Measurements from ENCODE around the gene IL36RN.

IL36RN gene

DNA sequence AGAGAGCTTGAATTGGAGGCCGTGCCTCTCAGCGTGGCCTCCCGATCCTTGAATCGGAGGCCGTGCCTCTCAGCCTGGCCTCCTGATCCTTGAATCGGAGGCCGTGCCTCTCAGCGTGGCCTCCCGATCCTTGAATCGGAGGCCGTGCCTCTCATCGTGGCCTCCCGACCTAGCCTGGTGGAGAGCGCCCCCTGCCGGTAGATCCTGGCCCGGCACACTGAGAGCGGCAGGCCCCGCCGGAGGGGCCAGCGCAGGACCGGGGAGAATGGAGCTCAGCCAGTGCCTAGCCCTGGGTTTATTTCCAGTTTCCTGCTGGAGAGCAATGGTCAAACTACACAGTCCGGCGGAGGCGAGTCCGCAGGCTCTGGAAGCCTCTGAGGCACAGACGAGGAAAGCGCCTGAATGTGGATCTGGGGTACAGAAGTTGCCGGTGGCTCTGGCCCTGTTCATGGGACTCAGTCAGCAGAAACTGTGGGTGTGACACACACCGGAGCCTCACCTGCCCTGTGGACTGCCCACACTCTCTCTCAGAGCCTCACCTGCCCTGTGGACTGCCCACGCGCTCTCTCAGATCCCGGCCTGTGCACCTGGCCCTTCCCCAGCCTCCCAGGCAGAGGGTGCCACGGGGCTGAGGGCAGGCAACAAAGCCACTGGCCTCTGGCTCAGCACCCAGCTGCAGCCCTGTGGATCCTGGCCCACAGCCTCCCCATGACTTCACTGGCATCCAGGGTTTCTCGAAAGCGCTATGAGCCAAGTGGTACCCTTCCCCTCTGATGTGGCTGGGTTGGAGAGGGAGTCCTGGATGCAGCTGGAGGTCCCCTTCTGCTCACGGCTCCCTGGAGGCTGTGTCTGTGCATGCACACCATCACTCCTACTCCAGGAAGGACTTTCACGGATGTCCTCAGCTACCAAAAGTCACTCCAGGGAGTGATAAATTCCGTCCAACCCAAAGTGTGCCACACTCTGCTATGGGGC, 7.8 kb upstream of the IL36RN start:
- DNase-seq (ENCODE audit: low read depth in 2 of 2) = no peak

DNA sequence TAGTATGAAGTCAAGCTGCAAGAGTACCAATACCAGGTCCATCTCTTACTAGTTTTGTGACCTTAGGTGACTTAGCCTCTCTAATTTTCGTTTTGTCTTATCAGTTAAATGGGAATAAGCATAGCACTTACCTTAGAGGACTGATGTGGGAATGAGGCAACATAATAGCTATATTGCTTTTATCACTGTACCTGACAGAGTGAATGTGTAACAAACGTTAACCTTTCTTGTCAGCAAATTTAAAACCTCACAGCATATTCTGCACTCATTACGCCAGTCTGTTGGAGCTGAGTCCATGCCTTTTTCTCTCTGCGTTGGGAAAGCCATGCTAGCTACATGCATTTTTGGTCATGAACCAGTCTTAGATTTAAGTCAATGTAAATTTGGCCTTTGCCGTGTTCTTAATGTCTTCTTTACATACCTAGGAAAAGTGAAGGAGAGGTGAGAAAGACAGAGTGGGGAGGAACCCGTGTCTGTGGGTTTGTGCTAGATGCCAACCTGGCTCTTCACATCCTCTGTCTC, 6.5 kb upstream of the IL36RN start, which contains the start of gene IL36B:
IL36B (minus strand) TSS at position 472 of the 522 bp plus-strand sequence.
- no peak for DNase-seq (ENCODE audit: low read depth in 2 of 2)

DNA sequence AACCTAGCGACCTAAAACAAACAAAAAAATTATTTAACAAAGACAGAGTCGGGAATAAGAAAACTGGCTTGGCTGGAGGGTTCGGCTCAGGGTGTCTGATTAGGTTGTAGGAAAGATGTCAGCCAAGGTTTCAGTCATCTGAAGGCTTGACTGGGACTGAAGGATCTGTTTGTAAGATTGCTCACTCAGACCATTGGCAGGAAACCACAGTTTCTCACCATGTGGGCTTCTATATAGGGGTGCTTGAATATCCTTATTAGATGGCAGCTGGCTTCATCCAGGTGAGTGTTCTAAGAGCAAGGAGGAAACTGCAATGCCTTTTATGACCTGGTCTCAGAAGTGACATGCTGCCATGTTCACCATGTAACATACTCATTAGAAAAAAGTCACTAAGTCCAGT, 5.3 kb upstream of the IL36RN start:
- no peak for DNase-seq (ENCODE audit: low read depth in 2 of 2)

DNA sequence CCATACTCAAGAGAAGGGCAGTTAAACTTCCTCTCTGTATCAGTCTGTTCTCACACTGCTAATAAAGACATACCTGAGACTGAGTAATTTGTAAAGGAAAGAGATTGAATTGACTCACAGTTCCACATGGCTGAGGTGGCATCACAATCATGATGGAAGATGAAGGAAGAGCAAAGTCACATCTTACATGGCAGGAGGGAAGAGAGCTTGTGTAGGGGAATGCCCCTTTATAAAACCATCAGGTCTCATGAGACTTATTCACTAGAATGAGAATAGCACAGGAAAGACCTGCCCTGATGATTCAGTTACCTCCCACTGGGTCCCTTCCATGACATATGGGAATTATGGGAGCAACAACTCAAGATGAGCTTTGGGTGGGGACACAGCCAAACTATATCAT, 4.9 kb upstream of the IL36RN start:
- DNase-seq (ENCODE audit: low read depth in 2 of 2) = no peak

DNA sequence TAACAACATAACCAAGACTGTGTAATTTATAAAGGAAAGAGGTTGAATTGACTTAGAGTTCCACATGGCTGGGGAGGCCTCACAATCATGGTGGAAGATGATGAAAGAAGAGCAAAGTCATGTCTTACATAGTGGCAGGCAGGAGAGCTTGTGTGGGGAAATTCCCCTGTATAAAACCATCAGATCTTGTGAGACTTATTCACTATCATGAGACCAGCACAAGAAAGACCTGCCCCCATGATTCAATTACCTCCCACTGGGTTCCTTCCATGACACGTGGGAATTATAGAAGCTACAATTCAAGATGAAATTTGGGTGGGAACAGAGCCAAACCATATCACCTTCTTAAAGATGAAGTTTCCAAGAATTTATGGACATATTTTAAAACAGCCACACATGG, 2.5 kb upstream of the IL36RN start:
- DNase-seq (ENCODE audit: low read depth in 2 of 2) = no peak

DNA sequence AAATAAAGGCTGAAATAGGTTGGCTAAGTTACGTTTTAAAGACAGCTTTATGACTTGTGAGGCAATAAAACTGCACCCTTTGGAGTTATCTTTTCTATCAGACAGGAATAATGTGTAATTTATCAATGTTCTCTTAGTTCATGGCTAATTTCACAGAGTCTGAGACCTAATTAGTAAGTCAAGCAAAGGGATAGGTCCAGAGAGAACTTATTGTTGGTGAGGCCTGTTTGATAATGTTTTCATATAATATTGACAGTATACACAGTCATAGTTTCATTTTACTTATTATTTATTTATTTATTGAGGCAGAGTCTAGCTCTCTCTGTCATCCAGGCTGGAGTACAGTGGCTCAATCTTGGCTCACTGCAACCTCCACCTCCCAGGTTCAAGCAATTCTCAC, 1.9 kb upstream of the IL36RN start:
- no peak for DNase-seq (ENCODE audit: low read depth in 2 of 2)

DNA sequence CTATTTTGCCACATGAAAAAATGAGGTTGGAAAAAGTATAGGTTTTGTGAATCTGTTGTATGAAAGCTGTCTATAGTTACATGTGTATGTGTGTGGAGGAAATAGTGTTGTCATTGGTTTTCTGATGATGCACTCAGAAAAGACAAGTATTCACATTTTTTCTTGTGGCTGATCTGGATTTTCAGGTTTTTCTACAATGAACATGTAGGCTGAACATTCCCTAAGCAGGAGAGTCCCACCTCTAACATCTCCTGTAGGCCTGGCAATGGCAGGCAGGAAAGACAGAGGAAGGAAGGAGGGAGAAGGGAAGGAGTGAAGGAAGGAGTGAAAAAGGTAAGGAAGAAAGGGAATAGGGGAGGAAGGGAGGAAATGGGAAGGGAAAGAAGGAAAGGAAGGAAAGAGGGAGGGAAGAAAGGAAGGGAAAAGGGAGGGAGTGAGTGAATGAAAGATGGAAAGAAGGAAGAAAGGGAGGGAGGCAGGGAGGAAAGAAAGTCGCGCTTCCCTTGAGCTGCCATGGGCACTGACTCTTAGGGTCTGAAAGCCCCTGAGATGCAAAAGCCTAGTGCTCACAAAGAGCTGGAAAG, 495 bp upstream of the IL36RN start:
- no peak for DNase-seq (ENCODE audit: low read depth in 2 of 2)

DNA sequence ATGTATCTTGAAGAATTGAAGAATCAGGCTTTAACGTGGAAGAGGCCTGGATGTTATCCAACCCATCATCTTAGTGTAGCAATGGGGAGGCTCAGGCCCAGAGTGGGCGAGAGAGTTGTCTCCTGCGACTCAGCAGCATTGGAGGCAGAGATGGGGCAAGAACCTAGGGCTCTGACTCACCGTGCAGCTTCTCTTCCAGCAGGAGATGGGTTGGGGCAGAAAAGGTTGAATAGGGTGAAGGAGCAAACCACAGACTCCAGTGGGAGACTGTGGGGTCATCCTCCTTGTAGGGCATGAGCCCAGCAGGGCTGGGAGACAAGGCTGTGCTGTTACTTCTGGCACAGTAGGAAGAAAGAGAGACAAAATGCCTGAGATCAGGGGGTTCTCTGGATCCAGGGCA, 1.4 kb downstream of the IL36RN start:
- DNase-seq (ENCODE audit: low read depth in 2 of 2) = no peak

DNA sequence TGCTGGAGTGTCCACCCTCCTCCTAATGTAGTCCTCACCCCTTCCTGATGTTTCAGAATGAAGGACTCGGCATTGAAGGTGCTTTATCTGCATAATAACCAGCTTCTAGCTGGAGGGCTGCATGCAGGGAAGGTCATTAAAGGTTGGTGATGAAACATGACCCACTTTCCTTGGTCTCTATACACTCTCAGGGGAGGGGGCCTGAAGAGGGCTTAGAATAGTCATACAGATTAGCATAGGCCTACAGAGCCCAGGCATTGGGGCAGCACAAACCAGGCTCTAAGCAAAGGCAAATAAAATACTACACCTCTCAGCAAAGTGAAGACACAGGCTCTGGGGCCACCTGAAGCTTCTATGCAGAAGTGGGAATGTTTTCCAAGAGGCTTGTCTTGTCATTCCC, 1.8 kb downstream of the IL36RN start:
- DNase-seq (ENCODE audit: low read depth in 2 of 2) = no peak

DNA sequence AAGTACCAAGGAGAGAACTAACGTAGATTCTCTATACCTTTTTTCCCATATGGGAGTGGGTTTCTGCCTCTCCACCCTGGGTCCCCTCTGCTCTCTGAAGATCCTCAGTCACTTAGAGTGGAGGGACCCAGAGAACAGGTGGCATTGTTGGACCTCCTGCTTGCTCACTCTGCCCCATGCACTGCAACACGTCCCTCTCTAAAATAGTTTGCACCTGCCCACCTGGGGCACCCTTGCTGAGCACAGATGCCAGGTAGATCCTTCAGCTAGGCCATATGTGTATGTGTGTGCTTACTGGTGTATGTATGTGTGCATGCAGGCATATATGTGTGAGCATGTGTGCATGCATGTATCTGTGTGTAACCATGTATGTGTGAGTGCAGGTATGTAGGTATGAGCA, 2.2 kb downstream of the IL36RN start:
- no peak for DNase-seq (ENCODE audit: low read depth in 2 of 2)

DNA sequence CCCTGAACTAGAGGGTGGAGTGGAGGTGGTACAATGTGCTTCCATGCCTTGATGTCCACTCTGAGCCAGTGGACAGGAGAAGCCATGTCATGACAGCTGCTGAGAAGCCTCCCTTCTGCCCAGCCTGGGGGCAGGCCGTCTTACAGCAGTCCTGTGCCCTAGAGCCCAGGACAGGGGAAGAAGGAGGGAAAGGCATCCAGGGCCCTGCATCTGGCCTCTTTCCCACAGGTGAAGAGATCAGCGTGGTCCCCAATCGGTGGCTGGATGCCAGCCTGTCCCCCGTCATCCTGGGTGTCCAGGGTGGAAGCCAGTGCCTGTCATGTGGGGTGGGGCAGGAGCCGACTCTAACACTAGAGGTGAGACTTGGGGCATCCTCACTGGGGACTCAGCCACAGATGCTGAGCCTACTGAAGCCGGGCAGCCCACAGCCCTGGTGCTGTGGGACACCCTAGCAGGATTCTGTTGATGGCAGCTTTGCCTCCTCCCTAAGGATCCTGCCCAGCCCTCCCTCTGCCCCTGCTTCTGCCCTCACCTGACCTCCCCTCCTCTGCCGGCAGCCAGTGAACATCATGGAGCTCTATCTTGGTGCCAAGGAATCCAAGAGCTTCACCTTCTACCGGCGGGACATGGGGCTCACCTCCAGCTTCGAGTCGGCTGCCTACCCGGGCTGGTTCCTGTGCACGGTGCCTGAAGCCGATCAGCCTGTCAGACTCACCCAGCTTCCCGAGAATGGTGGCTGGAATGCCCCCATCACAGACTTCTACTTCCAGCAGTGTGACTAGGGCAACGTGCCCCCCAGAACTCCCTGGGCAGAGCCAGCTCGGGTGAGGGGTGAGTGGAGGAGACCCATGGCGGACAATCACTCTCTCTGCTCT, 3.1 kb downstream of the IL36RN start:
- no peak for DNase-seq (ENCODE audit: low read depth in 2 of 2)

DNA sequence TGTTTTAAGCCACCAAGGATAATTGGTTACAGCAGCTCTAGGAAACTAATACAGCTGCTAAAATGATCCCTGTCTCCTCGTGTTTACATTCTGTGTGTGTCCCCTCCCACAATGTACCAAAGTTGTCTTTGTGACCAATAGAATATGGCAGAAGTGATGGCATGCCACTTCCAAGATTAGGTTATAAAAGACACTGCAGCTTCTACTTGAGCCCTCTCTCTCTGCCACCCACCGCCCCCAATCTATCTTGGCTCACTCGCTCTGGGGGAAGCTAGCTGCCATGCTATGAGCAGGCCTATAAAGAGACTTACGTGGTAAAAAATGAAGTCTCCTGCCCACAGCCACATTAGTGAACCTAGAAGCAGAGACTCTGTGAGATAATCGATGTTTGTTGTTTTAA, 5.3 kb downstream of the IL36RN start:
- DNase-seq (ENCODE audit: low read depth in 2 of 2) = no peak

DNA sequence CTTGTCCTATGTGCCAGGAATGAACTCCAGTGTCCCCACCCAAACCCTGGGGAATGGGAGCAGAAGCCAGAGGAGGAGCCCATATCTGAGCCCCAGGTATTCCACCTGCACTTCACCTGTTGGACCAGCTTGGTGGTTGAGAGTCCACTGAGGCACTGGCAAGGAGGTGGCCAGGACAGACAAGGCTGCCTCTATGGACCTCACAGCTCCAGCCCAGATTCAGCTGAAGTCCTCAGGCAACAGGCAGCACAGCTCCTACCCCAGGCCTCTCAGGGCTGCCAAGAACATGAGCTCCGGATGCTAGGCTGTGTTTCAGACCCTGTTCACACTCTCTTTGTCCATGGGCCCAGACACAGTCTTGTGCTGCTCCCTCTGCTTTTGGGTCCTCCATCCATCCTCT, 5.9 kb downstream of the IL36RN start:
- no peak for DNase-seq (ENCODE audit: low read depth in 2 of 2)

DNA sequence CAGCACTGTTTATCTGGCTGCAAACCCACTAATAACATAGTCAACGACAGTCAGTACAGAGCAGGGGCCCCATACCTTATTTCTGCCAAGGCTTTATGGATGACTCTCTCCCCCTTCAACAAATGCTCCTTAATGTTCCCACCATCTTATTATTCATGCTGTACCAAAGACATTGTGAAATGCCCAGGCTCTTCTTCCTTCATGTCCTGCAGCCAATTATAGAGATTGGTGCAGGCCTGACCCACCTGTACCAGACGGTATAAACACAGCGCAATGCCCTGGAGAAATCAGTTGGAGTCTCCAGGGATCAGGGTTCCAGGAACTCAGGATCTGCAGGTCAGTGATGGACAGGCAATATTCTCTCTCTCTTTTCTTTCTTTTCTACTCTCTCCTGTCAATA, 8.7 kb downstream of the IL36RN start, which contains the start of gene IL1F10:
IL1F10 (plus strand) TSS at position 290 of the 400 bp plus-strand sequence. CDS start 4,769 bp downstream, outside the sequence.
- DNase-seq (ENCODE audit: low read depth in 2 of 2) = no peak

DNA sequence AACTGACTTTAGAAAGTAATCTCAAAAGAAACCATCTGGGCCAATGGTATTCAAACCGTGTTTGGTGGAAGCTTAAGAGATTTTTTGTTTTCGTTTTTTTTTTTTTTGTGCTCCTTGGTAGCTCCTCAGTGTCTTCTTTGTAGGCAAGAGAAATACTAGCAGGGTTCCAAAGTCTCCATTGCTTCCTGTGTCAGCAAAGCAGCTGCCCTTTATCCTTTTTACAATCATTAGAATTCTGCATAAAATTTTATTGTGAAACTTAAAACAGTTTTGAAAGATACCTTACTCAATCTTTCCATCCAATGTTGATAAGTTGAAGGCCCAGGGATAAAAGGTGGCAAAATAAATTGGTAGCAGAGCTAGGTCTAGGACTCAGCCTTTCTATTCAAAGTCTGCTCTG, 9.3 kb downstream of the IL36RN start:
- DNase-seq (ENCODE audit: low read depth in 2 of 2) = no peak

DNA sequence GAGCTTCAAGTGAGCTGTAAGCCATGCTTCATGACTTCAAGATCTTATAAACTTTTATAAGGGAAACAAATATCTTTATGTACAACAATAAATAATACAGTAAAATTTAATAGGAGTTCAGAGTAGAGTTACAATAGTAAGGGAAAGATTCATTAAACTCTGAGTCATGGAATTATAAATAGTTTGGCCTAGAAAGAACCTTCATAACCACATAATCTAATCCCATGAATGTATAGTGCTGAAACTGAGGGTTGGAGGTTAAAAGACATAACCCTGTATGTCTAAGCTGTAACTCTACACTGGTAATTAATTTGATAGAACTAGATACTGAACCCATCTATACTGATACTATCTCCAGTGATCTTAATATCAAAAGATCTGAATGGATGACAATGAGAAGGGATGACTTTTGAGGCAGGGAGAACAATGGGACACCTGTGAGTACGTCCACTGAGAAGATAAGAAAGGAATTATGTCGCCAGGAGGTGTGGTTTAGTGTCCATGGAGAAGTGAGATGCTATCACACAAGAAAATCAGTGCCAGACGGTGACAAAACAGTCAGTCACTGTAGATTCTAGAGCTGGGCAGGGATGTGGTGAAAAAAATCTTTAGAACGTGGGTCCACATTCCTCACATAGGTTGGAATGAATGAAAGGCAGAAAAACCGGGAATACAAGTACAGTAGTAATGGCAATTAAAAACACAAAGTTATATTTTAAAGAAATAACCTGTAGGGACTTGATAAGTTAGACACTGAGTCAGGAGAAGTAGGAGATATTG, 9.9 kb downstream of the IL36RN start:
- no peak for DNase-seq (ENCODE audit: low read depth in 2 of 2)

DNA sequence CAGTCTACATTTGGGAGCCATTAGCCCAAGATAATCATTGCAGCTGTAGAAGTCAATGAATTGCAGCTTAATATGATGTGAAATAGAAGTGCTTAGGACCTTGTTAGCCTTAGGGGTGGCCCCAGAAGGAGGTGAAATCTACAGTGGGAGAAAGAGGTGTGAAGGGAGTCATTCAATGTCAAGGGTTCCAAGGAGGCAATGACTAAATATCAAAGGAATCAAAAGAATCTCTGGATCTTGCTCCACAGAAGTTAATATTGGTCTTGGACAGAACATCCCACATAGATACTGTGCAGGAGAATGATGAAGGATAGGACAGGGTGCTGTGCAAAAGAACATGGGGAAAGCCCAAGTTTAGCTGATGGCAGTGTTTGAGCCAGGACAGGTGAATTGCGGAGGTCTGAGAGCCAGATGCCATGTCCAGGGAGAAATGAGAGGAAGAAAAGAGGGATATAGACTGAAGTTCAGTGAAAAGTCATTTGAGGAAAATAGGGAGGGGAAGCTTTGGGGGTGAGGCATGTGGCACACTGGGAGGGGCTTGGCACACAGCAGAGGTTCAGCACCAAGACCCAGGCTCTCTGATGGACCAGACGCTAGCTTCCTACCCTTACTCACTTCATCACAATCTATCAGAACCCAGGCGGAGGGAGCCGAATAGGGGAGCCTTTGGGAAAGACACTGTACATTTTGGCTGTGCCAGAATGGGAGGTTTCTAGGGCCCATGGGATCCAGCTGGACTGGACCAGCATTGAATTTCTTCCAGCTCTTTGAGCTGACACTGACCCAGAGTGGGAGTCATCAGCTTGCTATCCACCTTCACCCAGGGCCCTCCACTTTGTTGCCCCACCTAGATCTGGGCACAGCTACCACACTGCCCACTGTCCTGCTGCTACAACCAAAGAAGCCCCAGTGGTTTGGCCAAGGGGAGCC, 10.9 kb downstream of the IL36RN start:
- DNase-seq (ENCODE audit: low read depth in 2 of 2) = no peak

DNA sequence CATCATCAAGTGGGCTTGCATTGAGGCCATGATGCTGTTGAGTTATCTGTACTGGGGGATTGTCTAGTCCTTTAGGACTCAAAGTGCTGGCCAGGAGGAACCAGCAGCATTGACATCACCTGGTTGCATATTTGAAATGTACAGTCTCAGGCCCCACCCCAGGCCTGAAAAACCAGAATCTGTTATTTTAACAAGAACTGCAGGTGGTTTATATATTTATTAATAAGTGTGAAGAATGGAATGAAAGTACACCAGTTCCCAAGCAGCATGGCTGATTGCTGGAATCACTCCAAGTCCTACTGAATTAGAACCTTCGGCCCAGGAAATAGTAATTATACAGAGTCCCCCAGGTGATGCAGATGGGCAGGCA, 11.6 kb downstream of the IL36RN start:
- no peak for DNase-seq (ENCODE audit: low read depth in 2 of 2)

DNA sequence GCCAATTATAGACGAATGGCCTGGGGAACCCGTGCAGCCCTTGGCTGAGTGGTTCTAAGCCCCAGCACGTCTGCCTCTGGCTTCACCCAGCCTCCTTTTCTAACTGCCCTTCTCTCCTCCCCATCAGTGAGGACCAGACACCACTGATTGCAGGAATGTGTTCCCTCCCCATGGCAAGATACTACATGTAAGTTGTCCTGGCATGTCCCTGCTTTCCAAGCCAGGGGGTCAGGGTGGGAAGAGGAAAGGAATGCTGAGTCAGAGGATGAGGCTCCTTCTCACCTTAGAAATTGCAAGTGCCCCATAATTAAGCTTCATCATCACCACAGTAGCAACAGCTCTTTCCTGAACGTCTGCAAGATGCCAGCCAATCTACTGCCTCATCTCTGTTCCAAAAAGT, 13.6 kb downstream of the IL36RN start:
- DNase-seq (ENCODE audit: low read depth in 2 of 2) = no peak

DNA sequence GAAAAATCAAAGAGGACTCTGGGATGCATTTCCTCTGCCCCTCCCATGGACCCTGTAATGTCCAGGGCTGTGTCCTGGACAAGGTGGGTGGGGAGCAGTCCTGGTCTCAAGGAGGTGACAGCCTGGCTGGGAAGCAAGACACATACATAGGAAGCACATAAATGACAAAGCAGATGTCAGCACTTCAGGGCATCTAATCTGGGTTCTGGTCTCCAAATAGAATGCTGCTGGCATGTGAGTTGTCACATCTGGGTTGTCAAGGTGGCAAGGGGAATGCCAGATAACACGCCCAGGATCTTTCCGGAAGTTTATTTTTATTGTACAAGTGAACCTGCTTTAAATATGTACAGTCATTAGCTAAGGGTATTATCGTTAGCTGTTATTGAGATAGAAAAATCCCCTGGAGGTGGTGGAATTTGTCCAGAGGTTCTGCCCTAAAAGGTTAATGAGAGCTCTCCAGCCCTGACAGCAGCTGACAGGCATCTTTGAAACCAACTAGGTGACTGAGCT, 14.4 kb downstream of the IL36RN start:
- no peak for DNase-seq (ENCODE audit: low read depth in 2 of 2)

Data from stimulated activated CD4-positive, alpha-beta T cell treated with anti-CD3 and anti-CD28 coated beads, Interleukin-12 subunit alpha, Interleukin-12 subunit beta, amount 100 ng/mL, for 24 hours (primary cell).